ENCODE data around the gene HOXA5. TPM values are rescaled to one million over a fixed set of nuclear protein-coding genes. Genes with fewer than 3 reads are reported as not detected.
A peak's percentile ranks its signal among the peaks of the same experiment; 100 is the strongest.

The HOXA5 gene
- total RNA-seq, 1 experiment from 2014 or later = not detected

GRCh38 chr7:27116962-27117886 lies 26.3 kb downstream of the HOXA5 start:
- Mint-ChIP-seq H3K9me3 (peaks cover 0 to 7% of the 10 kb centered on the region in 2 experiments; a peak in 2 of 5 replicates), H3K4me3 (no peak overlapping the region), H3K27me3 (ENCODE audit: low read depth) (peaks cover 98% of the 10 kb centered on the region), H3K4me1 (peaks cover 3 to 14% of the 10 kb centered on the region in 2 experiments; a peak in 3 of 4 replicates), H3K27ac (no peak overlapping the region), H3K36me3 (ENCODE audit: insufficient read depth in 1 of 3, low read depth in 3 of 3) (peaks cover 0 to 5% (median 0%) of the 10 kb centered on the region in 3 experiments; a peak in 1 of 7 replicates)
- H2BK20ac ChIP-seq (ENCODE audit: low read depth, low read length, poor library complexity, severe bottlenecking) = no peak overlapping the region
- no peak overlapping the region for H3K4ac ChIP-seq (ENCODE audit: low read depth, low read length)
- no peak for TF ChIP-seq CTCF (conservative IDR thresholded peaks at IDR 0.05)
- H4K20me1 ChIP-seq (ENCODE audit: control insufficient read depth, insufficient read depth, insufficient read length) = no peaks in the 10 kb centered on the region
- DNase-seq = peak; percentile 59
- no peak overlapping the region for H4K91ac ChIP-seq (ENCODE audit: insufficient read length, low read depth, low read length)
- no peak overlapping the region for H3T11ph ChIP-seq (ENCODE audit: low read length)
- H3K79me2 ChIP-seq (ENCODE audit: insufficient read depth, low read length) = no peaks in the 10 kb centered on the region
- H2BK5ac ChIP-seq (ENCODE audit: insufficient read length, low read length) = no peak overlapping the region
- no peak overlapping the region for H4K5ac ChIP-seq (ENCODE audit: insufficient read length, low read depth, low read length)
- H2BK120ac ChIP-seq (ENCODE audit: low read depth, low read length, poor library complexity, severe bottlenecking) = no peak overlapping the region
- no peaks in the 10 kb centered on the region for H3K9me3 ChIP-seq (ENCODE audit: control insufficient read depth, low read depth, low read length)
- no peak overlapping the region for H3K9ac ChIP-seq (ENCODE audit: extremely low read depth, insufficient read length, low read length)
- no peak overlapping the region for H3K56ac ChIP-seq (ENCODE audit: insufficient read length, low read depth, low read length)
- no peak overlapping the region for H3K18ac ChIP-seq (ENCODE audit: insufficient read length, low read depth, low read length)
- no peaks in the 10 kb centered on the region for H3K4me1 ChIP-seq (ENCODE audit: insufficient read depth, low read length)
- H2AK5ac ChIP-seq (ENCODE audit: insufficient read length, low read length) = no peak overlapping the region
- peaks cover 97% of the 10 kb centered on the region for H3K27me3 ChIP-seq (ENCODE audit: insufficient read depth, low read length)
- no peak overlapping the region for H3K4me2 ChIP-seq (ENCODE audit: insufficient read depth, insufficient read length, low read length)
- H3K14ac ChIP-seq (ENCODE audit: insufficient read depth, low read length) = no peak overlapping the region
- no peak overlapping the region for H4K8ac ChIP-seq (replicated peaks; ENCODE audit: insufficient read length, low read depth, low read length)
- H3K23me2 ChIP-seq (ENCODE audit: insufficient read length, low read depth, low read length, poor library complexity, severe bottlenecking) = peaks cover 3% of the 10 kb centered on the region
- no peak overlapping the region for H2BK12ac ChIP-seq (ENCODE audit: insufficient read length, low read depth, low read length)
- H3K23ac ChIP-seq (ENCODE audit: insufficient read length, low read depth, low read length) = no peak overlapping the region
- H2AFZ ChIP-seq (ENCODE audit: low read length) = no peak overlapping the region
- WGBS (ENCODE audit: extremely low coverage, insufficient read length, low lambda C conversion rate) = no CpG with 5 or more reads among the region's 12 CpGs
- H3K79me1 ChIP-seq (ENCODE audit: insufficient read depth, low read depth, low read length, poor library complexity, severe bottlenecking) = no peaks in the 10 kb centered on the region
- no peak overlapping the region for H2BK15ac ChIP-seq (ENCODE audit: low read depth, low read length)
- H3K27ac ChIP-seq (ENCODE audit: insufficient read length, low read depth, low read length) = no peak overlapping the region

Data from H9 (cell line).